ENCODE measurements around the gene TYW3. TPM values are rescaled to one million over a fixed set of nuclear protein-coding genes. Genes with fewer than 3 reads are reported as not detected.
"Not testable (repeated sequence)": the region's sequence is repeated elsewhere in the genome, so short reads cannot be mapped to it uniquely, and the experiment has no call there.

The TYW3 gene
- total and polyA plus RNA-seq, 12 donors, result 9.7 to 50.2 (median 22.4) TPM

DNA sequence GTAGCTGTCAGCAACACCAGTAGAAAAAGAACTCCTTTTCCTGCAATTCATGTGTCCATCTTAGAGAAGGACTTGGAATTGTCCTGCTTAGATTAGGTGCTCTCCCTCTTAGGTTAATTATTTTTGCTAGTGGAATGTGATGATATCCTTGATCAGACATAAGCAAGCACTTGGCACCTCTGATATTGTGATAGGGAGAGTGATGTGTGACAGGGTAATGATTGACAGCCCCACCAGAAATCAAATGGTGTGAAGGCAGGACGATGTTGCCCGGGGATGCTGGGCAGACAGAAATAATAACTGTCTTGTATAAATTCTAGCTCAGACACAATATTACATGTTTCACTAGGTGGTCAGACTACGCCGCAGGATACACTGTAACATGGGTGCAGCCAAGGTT, 4.4 kb downstream of the TYW3 start:
- Histone ChIP-seq H3K4me1 (replicated peaks in 1 of 2) (peaks cover 9 to 12% of the 10 kb centered on the region in 2 donors), H3K27me3 (no peaks in the 10 kb centered on the region), H3K27ac (no peak overlapping the region), H3K9me3 (replicated peaks in 1 of 3) (no peaks in the 10 kb centered on the region), H3K4me3 (no peak overlapping the region), H3K36me3 (replicated peaks in 1 of 2) (peaks cover 0 to 28% of the 10 kb centered on the region in 2 donors)
- TF ChIP-seq, protein P1, sequence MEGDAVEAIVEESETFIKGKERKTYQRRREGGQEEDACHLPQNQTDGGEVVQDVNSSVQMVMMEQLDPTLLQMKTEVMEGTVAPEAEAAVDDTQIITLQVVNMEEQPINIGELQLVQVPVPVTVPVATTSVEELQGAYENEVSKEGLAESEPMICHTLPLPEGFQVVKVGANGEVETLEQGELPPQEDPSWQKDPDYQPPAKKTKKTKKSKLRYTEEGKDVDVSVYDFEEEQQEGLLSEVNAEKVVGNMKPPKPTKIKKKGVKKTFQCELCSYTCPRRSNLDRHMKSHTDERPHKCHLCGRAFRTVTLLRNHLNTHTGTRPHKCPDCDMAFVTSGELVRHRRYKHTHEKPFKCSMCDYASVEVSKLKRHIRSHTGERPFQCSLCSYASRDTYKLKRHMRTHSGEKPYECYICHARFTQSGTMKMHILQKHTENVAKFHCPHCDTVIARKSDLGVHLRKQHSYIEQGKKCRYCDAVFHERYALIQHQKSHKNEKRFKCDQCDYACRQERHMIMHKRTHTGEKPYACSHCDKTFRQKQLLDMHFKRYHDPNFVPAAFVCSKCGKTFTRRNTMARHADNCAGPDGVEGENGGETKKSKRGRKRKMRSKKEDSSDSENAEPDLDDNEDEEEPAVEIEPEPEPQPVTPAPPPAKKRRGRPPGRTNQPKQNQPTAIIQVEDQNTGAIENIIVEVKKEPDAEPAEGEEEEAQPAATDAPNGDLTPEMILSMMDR (IDR thresholded peaks at IDR 0.05), result no peak
- TF ChIP-seq POLR2A (IDR thresholded peaks at IDR 0.05), result no peak
- intact Hi-C loops (cut with DNase I), result no loop called here
- WGBS, 4 donors, result 86 to 98% (median 98%) methylated on average over 4 of the region's 4 CpGs
- no peak for DNase-seq

DNA sequence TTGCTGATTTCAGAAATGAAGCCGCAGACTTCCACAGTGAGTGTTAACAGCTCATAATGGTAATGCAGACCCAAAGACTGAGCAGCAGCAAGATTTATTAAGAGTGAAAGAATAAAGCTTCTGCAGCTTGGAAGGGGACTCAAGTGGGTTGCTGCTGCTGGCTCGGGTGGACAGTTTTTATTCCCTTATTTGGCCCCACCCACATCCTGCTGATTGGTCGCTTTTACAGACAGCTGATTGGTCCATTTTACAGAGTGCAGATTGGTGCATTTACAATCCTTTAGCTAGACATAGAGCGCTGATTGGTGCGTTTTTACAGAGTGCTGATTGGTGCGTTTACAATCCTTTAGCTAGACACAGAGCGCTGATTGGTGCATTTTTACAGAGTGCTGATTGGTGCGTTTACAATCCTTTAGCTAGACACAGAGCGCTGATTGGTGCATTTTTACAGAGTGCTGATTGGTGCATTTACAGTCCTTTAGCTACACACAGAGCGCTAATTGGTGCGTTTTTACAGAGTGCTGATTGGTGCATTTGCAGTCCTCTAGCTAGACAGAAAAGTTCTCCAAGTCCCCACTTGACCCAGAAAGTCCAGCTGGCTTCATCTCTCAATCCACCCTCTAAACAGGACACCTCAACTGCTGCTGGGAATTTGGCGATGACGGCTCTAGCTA, 7.5 kb downstream of the TYW3 start:
- peaks cover 0 to 28% of the 10 kb centered on the region in 2 donors for H3K36me3 ChIP-seq (replicated peaks in 1 of 2)
- intact Hi-C loops (cut with DNase I), result not testable (repeated sequence)
- 87 to 94% (median 93%) methylated on average over 13 of the region's 13 CpGs for WGBS, 4 donors

DNA sequence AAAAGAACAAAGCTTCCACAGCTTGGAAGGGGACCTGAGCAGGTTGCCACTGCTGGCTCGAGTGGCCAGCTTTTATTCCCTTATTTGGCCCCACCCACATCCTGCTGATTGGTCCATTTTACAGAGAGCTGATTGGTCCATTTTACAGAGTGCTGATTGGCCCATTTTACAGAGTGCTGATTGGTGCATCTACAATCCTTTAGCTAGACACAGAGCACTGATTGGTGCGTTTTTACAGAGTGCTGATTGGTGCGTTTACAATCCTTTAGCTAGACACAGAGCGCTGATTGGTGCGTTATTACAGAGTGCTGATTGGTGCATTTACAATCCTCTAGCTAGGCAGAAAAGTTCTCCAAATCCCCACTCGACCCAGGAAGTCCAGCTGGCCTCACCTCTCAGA, 12.3 kb downstream of the TYW3 start:
- intact Hi-C loops (cut with DNase I), result not testable (repeated sequence)

More for the DNA sequence above, 7.5 kb downstream of the TYW3 start:
- not testable (repeated sequence) for H3K9me3 ChIP-seq (replicated peaks in 1 of 3); DNase-seq; H3K27ac ChIP-seq; H3K4me1 ChIP-seq (replicated peaks in 1 of 2); H3K4me3 ChIP-seq; H3K27me3 ChIP-seq

DNA sequence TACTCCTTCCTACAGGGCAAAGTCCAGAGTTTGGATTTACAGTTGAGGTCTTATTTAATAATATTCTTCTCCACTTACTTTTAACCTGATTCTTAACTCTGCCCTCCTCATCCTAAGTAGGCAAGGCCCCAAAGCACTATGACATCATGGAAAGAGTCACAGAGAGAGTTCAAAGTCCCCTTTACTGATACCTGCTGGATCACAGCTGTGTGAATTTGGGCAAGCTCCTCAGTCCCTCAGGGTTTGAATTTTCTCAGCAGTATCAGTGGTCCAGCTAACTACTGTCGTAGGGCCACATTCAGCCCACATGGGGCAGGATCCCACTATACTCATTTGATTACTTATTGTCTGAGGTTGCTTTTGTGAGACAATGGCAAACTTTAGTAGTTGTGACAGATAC, 16.0 kb downstream of the TYW3 start:
- WGBS, 4 donors, result 94 to 100% (median 99%) methylated on average over 1 of the region's 1 CpG
- DNase-seq, result no peak
- peaks cover 0 to 40% of the 10 kb centered on the region in 2 donors for H3K36me3 ChIP-seq (replicated peaks in 1 of 2)

More for the DNA sequence above, 12.3 kb downstream of the TYW3 start:
- WGBS, 4 donors, result 92 to 98% (median 97%) methylated on average over 6 of the region's 6 CpGs
- not testable (repeated sequence) for H3K4me1 ChIP-seq (replicated peaks in 1 of 2); H3K27ac ChIP-seq; H3K9me3 ChIP-seq (replicated peaks in 1 of 3); H3K27me3 ChIP-seq; DNase-seq; H3K4me3 ChIP-seq
- H3K36me3 ChIP-seq (replicated peaks in 1 of 2), result peaks cover 0 to 23% of the 10 kb centered on the region in 2 donors

DNA sequence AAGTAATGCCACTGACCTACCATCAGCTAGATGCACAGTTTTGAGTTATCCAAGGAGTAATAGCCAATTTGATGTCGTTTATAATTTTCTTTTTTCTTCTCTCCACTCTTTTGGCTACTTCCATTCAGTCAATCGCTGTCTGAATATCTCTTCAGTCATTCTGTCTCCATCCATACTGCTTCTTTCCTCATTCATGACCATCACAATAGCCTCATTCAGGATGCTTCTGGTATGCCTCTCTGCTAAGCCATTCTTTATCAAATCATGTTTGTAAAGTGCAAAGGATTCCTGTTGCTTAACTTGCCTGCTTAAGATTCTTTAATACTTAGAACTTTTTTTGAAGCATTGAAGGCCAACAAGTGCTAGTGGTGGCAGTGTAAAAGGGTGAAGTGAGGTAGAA, 20.2 kb downstream of the TYW3 start:
- DNase-seq, result no peak
- no peaks in the 10 kb centered on the region for H3K27me3 ChIP-seq
- intact Hi-C loops (cut with DNase I), result no loop called here
- no peak overlapping the region for H3K27ac ChIP-seq
- H3K9me3 ChIP-seq (replicated peaks in 1 of 3), result no peaks in the 10 kb centered on the region
- no peak overlapping the region for H3K4me3 ChIP-seq
- WGBS, 4 donors, result 81 to 91% (median 87%) methylated on average over 2 of the region's 2 CpGs
- no peaks in the 10 kb centered on the region for H3K4me1 ChIP-seq (replicated peaks in 1 of 2)
- TF ChIP-seq POLR2A (IDR thresholded peaks at IDR 0.05), result no peak
- TF ChIP-seq, protein P1 (IDR thresholded peaks at IDR 0.05), result no peak
- peaks cover 0 to 60% of the 10 kb centered on the region in 2 donors for H3K36me3 ChIP-seq (replicated peaks in 1 of 2)

More for the DNA sequence above, 16.0 kb downstream of the TYW3 start:
- intact Hi-C loops (cut with DNase I), result no loop called here
- Histone ChIP-seq H3K4me3 (no peak overlapping the region), H3K27me3 (no peaks in the 10 kb centered on the region), H3K9me3 (replicated peaks in 1 of 3) (no peaks in the 10 kb centered on the region), H3K27ac (no peak overlapping the region), H3K4me1 (replicated peaks in 1 of 2) (no peaks in the 10 kb centered on the region)
- TF ChIP-seq, protein P1 (IDR thresholded peaks at IDR 0.05), result no peak
